Heart left ventricle (tissue), 16 donors: ENCODE data around the gene C3orf22. TPM values are rescaled to one million over a fixed set of nuclear protein-coding genes. Genes with fewer than 3 reads are reported as not detected.

ENCODE experiments used
- ATAC-seq, 4 donors: fragments of 200-7000 bp; cut with Tn5 transposase; one replicate each; pipeline ENCODE4 v1.9.1; 2020 to 2022; ENCODE audit warnings: moderate library complexity in 4 of 4, mild to moderate bottlenecking in 3 of 4, moderate number of reproducible peaks in 1 of 4
- DNase-seq, 5 donors: peaks; one replicate each; pipeline ENCODE4 v3.0.0-alpha.2; 2020
- H3K27ac ChIP-seq, 12 donors: fragments of 200-600 bp; sonication (generic) in 4 of 12; one replicate each; pipeline versions ENCODE4 v1.5.0 to v1.8.0; 2016 to 2022; ENCODE audit warnings: mild to moderate bottlenecking in 2 of 12
- H3K27me3 ChIP-seq, 9 donors: fragments of 200-600 bp; sonication (generic) in 2 of 9; one replicate each; pipeline versions ENCODE4 v1.5.1 to v1.8.0; 2016 to 2022; ENCODE audit warnings: mild to moderate bottlenecking in 3 of 9
- H3K36me3 ChIP-seq, 9 donors: fragments of 200-600 bp; sonication (generic) in 2 of 9; one replicate each; pipeline versions ENCODE4 v1.5.0 to v1.8.0; 2018 to 2022; ENCODE audit warnings: mild to moderate bottlenecking in 2 of 9
- H3K4me1 ChIP-seq, 12 donors: fragments of 200-600 bp; sonication (generic) in 4 of 12; one replicate each; pipeline versions ENCODE4 v1.5.0 to v1.8.0; 2016 to 2022; ENCODE audit warnings: mild to moderate bottlenecking in 3 of 12
- H3K4me3 ChIP-seq, 12 donors: fragments of 200-600 bp; sonication (generic) in 4 of 12; one replicate each; pipeline versions ENCODE4 v1.5.0 to v1.8.0; 2017 to 2022; ENCODE audit warnings: mild to moderate bottlenecking in 9 of 12, moderate library complexity in 4 of 12
- H3K9me3 ChIP-seq, 12 donors: fragments of 200-600 bp; sonication (generic) in 4 of 12; one replicate each; pipeline versions ENCODE4 v1.5.0 to v1.8.0; 2016 to 2022; ENCODE audit warnings: mild to moderate bottlenecking in 1 of 12
- CTCF ChIP-seq, 12 donors: fragments of 200-600 bp; sonication (generic) in 4 of 12; IDR thresholded peaks; one replicate each; pipeline versions ENCODE4 v1.5.0 to v1.8.0; 2018 to 2022; ENCODE audit warnings: antibody characterized with exemption in 12 of 12, mild to moderate bottlenecking in 5 of 12
- POLR2A ChIP-seq, 2 donors: fragments of 450-650 bp; IDR thresholded peaks; one replicate each; pipeline ENCODE4 v1.6.1; 2017; ENCODE audit warnings: antibody characterized with exemption in 2 of 2, mild to moderate bottlenecking in 2 of 2, moderate library complexity in 2 of 2
- WGBS, 4 donors: extraction: QIAGEN DNeasy Blood & Tissue Kit in 2 of 4; methylation state at CpG; one replicate each; pipeline versions ENCODE4 v1.1.5 to v1.1.7; 2013 to 2018; 5-methylcytosine and 5-hydroxymethylcytosine counted together
- intact Hi-C, 10 donors: fragments of 100-400 bp; cut with DNase I; formaldehyde crosslinking; loops; one replicate each; pipeline versions ENCODE4 v1.11.1 to v1.14.2; 2022
- polyA plus RNA-seq, 2 donors: library from polyadenylated mRNA; stranded (reverse); fragments of 200-250 nt; gene quantifications; one replicate each; pipeline ENCODE4 v1.2.3, GENCODE V29; 2013
- total RNA-seq, 9 donors: library from RNA; depleted of rRNA in 2 of 9; stranded (reverse); fragments of >200 nt in 2 of 9; fragmentation: NEBNext Ultra II Directional in 3 of 9; extraction: Animal tissue kit (Norgen Biotek cat#: 25700) in 3 of 9; gene quantifications; one replicate each; pipeline versions ENCODE4 v1.1.0 to v1.2.4, GENCODE V29; 2016 to 2023
- donor health status: ischemic (EF 13 %, LVEDD 7.1; RV severe dilation, severe dysfunction).
- donor health status: healthy with polysubstance abuse.
- donor health status: DM: no; HTN: yes; CAD: no.
- donor health status: DM: no; HTN: no; CAD: no.
- donor health status: ischemic (EF 25% LVEDD 6.9; RV normal size, moderate dysfunction).
- donor health status: ischemic (EF 25% LVEDD 5.7; RV mildly dilated, moderate dysfunction).
- donor health status: healthy.
- donor health status: DM: yes; HTN: yes; CAD: no.
- donor health status: ischemic (EF 35%, LVEDD 5.7; RV mildly dilated, moderate dysfunction).
- donor health status: nonischemic (EF 11% LVEDD 7.7; RV severe dilation, severe dysfunction).
- donor health status: DM: yes; HTN: yes; CAD: no.
- donor health status: PGD.
- donor health status: ischemic (EF 29% LVEDD 5.4; RV normal size, mild dysfunction).
- donor health status: nonischemic (EF 23%, LVEDD 6.1; RV moderate dilation, normal function).

The C3orf22 gene
- total and polyA plus RNA-seq, 11 donors = not detected

- Histone ChIP-seq H3K27me3 (peaks cover 0 to 4% (median 0%) of the 10 kb centered on the region in 9 donors), H3K4me3 (no peak overlapping the region), H3K4me1 (peaks cover 0 to 3% (median 0%) of the 10 kb centered on the region in 12 donors), H3K9me3 (no peaks in the 10 kb centered on the region), H3K27ac (no peak overlapping the region), H3K36me3 (no peaks in the 10 kb centered on the region)
- ATAC-seq (peak in 3 of 4 donors; percentile 40 to 58 (median 56)), DNase-seq (peak in 2 of 5 donors; percentile 44 to 46)
- no peak for TF ChIP-seq POLR2A (IDR thresholded peaks at IDR 0.05)
- TF ChIP-seq CTCF (IDR thresholded peaks at IDR 0.05) = no peak
- WGBS, 4 donors = 75 to 82% (median 76%) methylated on average over 11 to 13 of the region's 13 CpGs
- intact Hi-C loops = no loop called here
Measured at GRCh38 chr3:126551121-126551838, 7.5 kb downstream of the C3orf22 start.

GRCh38 chr3:126550488-126551051 lies 8.2 kb downstream of the C3orf22 start:
- peak in 1 of 4 donors; percentile 32 for ATAC-seq
- Histone ChIP-seq H3K4me3 (no peak overlapping the region), H3K36me3 (no peaks in the 10 kb centered on the region), H3K9me3 (no peaks in the 10 kb centered on the region), H3K27ac (no peak overlapping the region), H3K4me1 (peaks cover 0 to 3% (median 0%) of the 10 kb centered on the region in 12 donors), H3K27me3 (peaks cover 0 to 4% (median 0%) of the 10 kb centered on the region in 9 donors)
- intact Hi-C loops = no loop called here
- WGBS, 4 donors = 71 to 86% (median 79%) methylated on average over 6 to 11 of the region's 11 CpGs
- TF ChIP-seq CTCF (IDR thresholded peaks at IDR 0.05) = no peak
- TF ChIP-seq POLR2A (IDR thresholded peaks at IDR 0.05) = no peak
- DNase-seq = peak in 2 of 5 donors; percentile 23 to 47

- TF ChIP-seq CTCF (IDR thresholded peaks at IDR 0.05) (no peak), POLR2A (IDR thresholded peaks at IDR 0.05) (no peak)
- intact Hi-C loops = no loop called here
- no peaks in the 10 kb centered on the region for H3K36me3 ChIP-seq
- ATAC-seq = peak in 1 of 4 donors; percentile 40
- WGBS, 4 donors = 62 to 71% (median 68%) methylated on average over 12 of the region's 12 CpGs
- H3K4me3 ChIP-seq = no peak overlapping the region
- peaks cover 0 to 4% (median 0%) of the 10 kb centered on the region in 9 donors for H3K27me3 ChIP-seq
- H3K4me1 ChIP-seq = peaks cover 0 to 3% (median 0%) of the 10 kb centered on the region in 12 donors
- DNase-seq = peak in 3 of 5 donors; percentile 12 to 39 (median 18)
- H3K27ac ChIP-seq = no peak overlapping the region
- no peaks in the 10 kb centered on the region for H3K9me3 ChIP-seq
Measured at GRCh38 chr3:126549861-126550487, 8.8 kb downstream of the C3orf22 start.
